Occipital lobe (tissue), 2 donors: ENCODE results near the gene P2RY14. TPM values are rescaled to one million over a fixed set of nuclear protein-coding genes. Genes with fewer than 3 reads are reported as not detected.

ENCODE experiments used
- DNase-seq: peaks from one replicate; lab custom pipeline; 2025; lab: John Stamatoyannopoulos, UW
- total RNA-seq: library from RNA; depleted of rRNA; stranded (reverse); fragments of >200 nt; gene quantifications from one replicate; pipeline ENCODE4 v1.2.3, GENCODE V29; 2014

The P2RY14 gene
- total RNA-seq: 0.78 TPM

DNA sequence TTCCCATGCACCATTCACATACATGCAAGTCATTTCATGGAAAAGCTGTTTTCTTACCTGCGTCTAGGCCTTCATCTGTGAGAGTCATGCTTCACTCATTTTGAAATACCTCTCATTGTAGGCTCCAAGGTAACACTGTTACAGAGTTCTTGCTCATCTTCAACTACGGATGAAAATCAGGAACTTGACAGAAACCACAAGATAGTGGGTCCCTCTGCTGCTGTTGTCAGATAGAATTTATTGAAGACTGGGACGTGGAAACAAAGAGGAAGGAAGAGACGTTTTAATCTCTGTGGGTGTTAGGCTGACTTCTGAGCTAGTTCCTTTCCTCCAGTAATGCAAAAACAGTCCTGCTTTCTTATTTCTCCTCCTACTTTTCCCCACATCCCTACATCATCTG, at the start of gene P2RY14:
TSS of gene P2RY14 (minus strand) at position 313 of the 400 bp plus-strand sequence. CDS start 64,226 bp downstream, outside the sequence.
- no peak for DNase-seq

DNA sequence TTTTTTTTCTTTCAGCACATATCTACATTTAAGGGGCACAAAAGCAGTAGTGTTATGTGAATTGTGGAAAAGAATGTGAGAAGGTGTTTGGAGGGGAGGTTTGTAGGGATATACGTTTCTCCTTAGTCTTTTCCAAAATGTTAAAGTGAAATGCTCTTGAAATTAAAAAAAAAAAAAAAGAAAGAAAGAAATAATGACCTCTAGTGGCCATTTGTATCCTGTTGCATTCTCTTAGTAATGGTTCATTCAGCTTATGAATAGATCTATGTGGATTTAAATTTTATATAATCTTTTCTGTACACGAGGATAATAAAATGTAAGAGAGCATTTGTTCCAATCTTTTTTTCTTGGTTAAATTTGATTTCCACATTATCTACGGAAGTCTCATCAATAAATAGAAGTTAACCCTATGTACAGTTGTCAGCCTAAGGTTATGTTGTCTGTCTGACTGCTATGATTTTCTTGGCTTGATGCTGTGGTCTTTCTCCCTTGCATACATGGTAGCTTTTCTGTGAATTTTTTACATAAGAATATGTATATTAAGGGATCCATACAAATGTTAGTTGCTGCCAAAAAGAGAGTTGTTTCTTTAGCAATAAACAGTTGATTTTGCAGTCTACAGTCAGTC, 49.3 kb upstream of the P2RY14 start:
- no peak for DNase-seq

DNA sequence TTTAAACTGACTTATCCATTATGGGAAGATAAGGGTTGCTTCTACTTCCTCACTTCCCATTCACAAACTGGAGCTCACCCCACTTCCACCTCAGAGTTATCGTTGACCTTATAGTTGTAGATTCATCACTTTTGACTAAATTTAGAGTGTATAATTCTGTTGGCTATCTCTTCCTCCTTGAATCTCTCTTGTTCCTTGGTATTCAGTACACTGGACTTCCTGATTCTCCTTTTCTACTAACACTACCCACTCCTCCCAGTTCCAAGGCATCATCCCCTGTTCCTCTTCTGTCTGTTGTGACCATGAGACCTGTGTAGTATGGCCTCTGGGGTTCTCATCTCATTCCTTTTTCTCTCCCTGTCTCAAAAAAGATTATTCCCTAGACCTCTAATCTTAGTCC, 44.2 kb upstream of the P2RY14 start:
- no peak for DNase-seq

DNA sequence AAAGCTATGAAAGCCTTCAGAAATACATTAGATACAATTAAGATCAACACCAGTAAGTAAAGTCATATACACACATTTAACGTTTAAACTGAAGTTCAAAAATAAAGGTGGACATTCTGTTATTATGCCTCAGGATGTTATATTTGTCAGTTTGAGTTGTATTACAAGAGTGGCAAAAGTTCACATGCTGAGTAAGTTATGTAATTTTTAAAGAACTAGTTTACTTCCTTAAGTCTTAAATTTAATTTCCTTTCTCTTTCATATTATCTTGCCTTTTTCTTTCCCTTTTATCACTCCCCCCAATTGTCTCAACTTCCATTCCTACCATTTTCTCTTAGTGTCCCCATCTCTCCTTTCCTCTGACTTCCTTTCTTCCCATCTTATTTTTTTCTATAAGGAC, 43.2 kb upstream of the P2RY14 start:
- no peak for DNase-seq

DNA sequence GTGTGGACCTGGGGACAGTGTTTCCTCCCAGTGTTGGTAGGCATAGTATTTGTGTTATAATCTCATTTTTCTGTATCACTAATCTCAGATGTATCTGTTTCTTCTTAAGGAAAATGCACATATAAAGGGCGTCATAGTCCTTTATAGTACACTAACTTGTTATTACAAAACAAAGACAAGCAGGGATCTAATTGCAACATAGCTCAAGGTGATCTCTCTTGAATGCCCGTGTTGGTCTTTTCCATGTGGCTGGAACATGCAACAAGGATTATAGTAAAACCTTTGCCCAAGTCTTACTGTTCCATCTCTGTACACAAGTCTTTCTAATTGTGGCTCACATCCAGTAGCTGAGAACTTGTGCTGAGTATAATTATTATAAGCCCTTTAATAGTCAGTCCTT, 41.8 kb upstream of the P2RY14 start:
- no peak for DNase-seq

DNA sequence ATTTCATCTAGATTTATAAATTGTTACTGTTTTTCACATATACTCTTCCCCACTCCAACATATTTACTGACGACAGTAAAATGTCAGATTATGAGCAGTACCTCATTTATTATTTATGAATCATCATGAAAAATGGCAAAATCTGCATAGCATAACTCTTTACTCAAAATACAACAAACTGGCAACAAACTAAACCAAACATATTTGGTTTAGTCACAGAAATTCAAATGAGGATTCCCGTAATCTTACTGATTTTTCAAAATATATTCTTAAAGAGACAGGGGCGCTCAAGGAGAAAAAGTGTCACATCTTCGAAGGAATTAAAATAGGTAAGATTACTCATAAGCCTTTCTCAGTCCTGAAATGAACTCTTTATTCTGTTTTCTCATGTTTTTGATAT, 41.3 kb upstream of the P2RY14 start:
- DNase-seq: no peak

DNA sequence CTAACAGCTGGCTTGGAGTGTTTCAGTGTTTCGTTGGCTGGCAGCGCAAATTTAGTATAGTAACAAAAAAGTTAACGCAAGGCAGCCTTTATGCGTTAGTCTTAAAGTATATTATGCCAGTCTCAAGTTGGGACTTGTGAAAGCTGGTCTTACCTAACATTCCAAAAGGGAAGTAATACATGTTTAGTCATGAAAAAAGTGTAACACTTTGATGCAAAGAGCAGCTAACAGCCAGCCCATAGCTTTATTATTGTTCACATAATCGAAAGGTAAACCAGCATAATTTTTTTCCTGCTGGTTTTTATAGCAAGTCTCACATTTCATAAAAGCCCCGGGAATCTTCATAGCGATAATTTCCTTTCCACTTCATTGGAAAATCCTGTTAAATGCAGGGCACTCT, 40.6 kb upstream of the P2RY14 start:
- DNase-seq: no peak

DNA sequence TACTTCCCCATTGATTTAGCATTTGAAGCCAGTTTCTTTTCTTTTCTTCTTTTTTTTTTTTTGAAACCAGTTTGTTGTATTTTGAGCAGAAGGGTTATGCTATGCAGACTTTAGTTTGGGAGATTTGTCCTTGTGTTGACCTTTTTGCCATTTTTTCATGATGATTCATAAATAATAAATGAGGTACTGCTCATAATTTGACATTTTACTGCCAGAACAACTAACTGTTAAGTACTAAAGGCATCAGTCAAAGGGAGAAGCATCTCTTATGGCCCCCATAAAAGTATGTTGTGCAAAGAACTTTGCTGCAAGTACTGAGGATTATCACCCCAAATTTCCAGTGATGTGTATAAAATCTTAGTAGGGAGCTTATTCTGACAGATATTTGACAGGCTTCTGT, 40.0 kb upstream of the P2RY14 start:
- no peak for DNase-seq

DNA sequence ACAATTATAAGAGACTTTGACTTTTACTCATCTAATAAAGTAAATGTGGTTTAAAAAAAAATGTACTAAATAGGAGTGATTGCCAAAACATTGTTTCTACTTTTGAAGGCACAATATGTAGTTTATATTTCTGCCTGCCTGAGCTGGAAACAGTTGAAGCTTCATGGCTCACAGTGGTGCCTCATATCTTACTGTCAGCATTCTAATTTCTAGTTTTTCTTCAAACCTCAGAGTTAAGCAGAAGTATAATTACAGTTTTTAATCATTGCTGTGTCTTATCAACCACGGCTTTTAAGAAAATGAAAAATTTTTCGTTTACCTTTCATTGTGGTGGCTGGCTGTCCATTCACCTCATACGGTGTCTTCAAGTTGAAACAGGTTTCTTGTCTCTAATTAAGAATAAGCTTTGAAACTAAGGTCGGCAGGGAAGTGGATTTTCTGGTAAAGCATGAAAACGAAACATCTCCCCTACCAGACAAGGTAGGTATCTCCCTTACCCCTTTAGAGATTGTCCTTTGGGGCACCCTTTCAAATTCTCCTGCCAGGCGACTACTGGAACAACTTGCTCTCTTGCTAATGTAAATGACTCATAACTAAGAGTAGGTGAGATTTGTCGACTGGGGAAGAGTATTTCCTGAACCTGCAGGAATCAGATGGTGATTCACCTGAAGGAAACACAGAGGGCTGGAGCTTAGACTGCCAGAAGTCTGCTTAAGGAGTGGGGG, 38.1 kb upstream of the P2RY14 start, which contains the start of gene GPR87:
TSS of gene GPR87 (minus strand) at position 554 of the 725 bp plus-strand sequence. CDS start 16,720 bp downstream, outside the sequence.
- no peak for DNase-seq

DNA sequence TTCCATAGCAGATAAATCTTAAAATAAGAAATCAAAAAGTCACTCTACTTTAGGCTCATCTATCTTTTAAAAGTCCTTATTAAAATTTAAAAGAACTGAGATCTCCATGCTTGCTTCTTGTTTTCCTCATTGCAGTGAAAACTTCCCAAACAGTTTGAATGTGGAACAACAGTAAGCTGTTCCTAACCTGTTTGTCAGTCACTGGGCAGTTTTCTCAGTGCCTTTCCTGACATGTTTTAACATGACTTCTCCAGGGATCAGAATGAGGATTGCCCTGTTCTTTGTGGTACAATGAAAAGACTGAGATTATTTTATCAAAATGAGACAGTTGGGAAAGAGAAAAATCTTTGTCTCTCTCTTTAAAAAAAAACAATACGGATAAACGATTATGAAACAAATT, 37.5 kb upstream of the P2RY14 start:
- no peak for DNase-seq

DNA sequence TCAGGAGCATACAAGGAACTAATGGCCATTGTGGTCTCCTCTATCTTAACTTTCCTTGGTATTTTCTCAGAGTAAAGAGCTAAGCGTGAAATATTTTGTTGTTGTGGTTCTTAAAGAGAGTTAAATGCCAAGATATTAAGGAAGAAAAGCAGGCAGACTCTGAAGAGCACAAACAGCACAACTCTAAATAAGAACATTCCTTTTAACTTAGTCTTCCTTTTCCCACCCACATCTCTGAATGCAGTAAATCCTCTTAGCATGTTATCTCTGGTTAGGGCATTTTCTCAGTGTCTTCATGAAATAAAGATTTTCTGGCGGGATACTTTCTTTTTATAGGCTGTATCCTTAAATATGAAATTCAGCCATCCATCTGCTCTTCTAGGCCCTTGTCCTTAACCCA, 36.8 kb upstream of the P2RY14 start:
- DNase-seq: no peak

DNA sequence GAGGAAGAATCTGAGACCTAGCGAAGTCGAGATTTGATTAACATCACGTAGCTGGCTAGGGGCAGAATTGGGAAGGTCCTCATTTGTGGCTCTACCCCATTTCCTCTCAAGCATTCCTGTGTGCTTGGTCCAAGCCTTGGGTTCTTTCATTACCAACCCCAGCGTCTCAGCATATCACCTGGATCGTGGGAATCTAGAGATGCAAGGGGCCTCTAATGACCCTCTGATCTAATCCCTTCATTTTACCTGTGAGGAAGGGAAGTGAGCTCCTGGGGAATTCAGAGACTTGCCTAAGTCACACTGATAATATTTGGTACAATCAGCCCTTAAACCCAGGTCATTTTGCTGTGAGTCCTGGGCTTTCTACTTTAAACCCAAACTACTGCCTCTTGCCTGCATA, 36.3 kb upstream of the P2RY14 start:
- DNase-seq: no peak

DNA sequence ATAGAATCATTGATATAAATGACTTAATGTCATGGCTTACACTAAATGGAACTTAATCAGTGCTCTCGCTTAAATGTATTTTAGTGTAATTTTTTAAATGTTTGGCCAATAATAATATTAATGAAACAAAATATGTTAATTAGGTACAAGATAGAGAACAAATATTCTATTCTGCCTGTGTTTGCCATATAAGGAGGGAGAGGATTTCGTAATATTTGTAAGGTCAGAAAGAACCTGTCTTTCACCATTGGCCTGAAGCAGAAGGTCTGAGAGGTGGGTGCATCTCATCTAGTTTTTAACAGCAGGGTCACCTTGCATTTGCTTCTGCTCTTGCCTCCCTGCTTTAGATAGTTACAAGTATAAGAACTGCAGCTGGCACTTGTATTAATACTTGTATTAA, 35.8 kb upstream of the P2RY14 start:
- no peak for DNase-seq

DNA sequence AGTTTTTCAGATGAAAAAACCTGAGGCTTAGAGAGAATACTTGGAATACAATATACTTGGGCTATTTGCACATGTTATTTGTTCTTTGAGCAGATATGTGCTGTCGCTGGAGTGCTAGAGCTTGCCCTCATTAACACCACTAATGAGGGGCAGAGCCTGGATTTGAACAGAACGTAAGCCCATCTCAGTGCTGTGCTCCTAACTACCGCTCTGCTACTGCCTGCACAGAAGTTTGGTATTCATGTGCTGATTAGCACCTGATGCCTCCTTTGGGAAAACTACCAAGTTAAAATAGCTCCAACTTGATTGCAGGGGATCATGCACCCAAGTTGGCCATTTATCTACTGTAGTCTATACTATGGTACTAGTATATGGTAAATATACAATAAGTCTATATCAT, 34.6 kb upstream of the P2RY14 start:
- no peak for DNase-seq

DNA sequence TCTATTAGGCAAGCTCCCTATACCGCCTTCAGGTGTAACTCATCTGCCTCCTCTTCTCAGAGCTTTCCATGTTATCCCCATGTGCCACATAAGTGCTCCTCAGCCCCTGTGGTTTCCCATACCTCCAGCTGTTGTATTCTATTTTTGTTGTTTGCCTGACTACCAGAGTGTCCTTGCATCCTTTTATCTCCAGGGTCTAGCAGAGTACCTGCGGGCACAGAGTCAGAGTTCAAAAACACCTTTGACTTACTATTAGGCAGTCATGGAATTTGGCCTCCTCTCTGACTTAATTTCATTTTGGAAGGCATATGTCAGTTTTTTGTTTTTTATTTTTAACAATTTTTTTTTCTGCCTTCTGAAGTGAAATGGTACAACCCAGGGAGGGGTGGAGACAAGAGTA, 31.2 kb upstream of the P2RY14 start:
- DNase-seq: no peak

DNA sequence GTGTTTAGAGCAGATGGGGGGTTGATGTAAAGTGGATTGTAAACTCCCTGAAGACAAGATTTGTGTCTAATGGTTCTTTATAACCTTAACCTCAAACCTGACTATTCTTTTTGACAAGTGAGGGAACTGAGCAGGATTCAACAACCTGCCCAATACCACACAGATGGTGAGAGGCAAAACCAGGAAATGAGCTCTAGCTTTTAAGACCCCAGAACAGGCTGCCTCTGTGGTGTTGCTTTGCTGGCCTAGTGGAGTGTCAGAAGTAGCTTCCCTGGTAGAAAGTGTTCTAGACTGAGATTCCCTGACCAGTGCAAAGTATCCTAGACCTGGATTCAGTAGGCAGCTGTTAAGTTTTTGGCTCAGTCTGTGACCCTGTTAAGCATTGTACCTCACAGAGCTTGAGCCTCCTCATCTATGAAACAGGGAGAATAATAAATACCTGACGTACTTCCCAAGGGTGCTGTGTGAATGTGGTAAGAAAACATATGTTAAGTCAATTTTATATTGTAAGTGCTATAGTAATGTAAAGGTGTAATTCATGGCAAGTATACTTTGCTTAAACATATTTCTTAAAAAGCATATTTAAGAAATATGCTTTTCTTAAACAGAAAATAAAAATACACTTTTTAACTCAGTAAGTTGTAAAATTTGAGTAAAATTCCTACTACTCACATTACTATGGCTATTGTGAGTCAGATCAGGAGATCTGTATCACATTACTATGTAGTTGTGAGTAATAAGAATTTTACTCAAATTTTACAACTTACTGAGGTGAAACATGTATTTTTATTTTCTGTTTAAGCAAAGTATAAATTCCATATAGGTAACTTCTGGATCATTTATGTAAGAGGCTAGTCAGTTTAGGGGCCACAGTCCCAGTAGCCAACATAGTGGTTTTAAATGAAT, 29.5 kb upstream of the P2RY14 start:
- DNase-seq: no peak

DNA sequence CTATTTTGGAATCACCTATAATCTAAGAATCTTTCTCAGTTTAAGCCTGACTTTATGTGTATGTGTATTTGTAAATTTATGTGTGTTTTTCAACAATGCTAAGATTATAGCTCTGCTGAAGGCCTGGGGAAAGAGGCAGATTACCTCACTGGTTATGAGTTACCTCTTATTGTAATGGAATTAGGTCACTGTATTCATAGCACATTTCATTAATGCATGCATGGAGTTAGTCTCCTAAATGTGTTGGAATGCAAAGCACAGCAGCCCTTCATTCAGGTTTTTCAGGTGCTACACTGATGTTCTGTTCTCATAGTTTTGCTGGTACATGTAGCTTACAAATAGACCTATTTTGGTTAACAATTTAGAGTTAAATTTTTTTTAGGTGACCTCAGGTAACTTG, 28.8 kb upstream of the P2RY14 start:
- no peak for DNase-seq

DNA sequence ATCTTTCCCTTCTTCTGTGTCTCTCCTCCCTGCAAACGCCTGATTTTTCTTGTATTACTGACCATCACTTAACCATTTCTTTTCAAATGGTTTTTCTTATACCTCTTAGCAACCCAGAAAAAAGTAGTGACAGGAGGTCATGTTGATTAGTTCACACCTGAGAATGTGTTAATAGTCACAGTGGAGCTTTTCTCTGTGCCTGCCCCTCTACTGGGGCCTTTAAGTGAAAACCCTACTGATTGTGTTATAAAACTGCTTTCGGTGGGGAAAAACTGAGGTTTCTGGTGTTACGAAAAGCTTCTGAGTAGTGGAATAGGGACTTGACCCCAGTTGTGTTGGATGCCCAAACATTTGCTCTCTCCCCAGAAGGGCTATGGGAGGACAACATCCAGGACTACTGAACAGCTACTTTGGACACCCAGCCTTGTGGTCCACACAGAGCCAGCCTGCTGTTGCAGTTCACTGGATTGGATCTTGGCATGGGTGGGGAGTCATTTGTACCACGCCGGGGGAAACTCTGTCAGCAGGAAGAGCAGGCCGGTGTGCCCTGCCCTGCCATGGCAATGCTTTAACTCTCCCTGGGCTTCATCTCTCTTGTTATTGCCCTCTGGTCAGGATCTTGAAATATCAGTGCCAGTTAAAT, 27.9 kb upstream of the P2RY14 start:
- no peak for DNase-seq

DNA sequence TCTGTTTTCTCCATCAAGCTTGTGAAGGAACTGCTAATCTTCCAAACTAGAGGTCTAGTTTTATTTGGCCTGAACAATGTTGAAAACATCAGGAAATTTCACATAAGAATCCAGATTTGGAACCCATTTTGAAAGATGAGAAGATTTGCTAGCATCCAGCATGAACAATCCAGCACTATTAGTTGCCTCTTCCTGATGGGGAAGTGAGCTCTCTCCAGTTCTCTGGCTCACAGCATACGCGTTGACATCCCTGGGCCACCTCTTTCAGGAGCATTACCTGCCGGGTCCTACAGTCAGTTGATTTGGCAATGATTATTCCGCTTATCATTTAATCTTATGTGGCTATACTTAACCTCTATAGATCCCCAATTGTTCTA, 27.4 kb upstream of the P2RY14 start:
- no peak for DNase-seq

DNA sequence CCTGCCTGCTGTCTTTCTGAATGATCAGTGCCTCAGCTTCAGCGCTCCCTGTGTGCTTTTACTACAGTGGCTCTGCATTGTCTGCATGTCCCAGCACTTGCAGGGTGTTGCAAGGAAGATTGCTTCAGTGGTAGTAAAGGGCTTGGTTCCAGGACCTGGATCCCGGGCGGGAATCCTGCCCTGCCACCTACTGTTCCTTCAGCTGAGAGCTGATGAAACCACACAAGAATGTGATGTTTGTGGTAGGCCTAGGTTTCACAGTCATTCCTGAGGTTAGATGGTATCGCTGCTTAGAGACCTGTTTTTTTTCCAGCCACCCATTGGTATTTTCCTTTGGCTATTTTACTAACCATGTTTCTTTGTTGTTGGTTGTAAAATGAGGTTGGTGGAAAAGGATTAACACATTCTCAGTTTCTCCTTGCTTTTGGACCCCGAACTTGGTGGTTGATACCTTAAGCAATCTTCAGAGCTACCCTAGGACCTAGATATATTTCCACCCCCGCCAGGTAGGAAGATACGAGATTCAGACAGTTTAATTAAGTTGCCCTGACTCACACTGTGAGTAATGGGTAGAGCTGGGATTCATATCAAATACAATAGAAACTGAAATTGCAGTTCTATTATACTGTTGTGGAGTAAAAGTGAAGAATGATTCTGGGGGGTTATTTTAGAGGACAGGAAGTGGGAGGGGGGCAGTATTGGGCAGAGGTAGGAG, 26.9 kb upstream of the P2RY14 start:
- DNase-seq: no peak

DNA sequence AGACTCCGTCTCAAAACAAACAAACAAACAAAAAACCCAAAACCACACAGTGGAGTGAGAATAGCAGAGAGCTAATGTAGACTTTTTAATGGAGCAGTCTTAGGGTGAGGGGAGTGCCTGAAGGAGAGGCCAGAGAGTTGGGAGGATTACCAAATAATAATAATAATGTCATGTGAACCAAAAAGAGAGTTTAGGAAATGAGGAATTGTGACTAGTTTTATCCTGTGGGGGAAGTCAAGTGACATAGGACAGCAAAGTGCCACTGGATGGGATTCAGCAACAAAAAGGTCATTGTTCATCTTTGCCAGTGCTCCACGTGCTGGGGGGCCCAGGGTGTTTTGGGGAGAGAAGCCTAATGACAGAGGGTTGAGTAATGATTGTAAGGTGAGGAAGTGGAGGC, 25.4 kb upstream of the P2RY14 start:
- DNase-seq: no peak
